ENCODE data around the gene NOPCHAP1. TPM values are rescaled to one million over a fixed set of nuclear protein-coding genes. Genes with fewer than 3 reads are reported as not detected.

NOPCHAP1 gene
- total and polyA plus RNA-seq, 8 donors: 2.6 to 29.8 (median 10.5) TPM

DNA sequence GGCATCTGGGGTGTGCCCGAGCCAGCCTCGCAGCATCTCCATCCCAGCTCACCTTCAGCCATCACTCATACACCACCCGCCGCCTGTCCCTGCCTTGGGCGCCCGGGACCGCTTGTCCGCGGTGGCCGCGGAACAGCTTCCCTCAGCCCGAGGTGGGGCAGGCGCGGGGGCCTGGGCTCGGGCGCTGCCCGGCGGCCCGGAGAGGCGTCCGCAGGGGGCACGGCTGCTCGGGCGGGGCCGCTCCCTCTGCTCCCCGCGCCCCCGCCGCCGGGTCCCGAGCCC lies 28.5 kb upstream of the NOPCHAP1 start:
- no peak for TF ChIP-seq POLR2AphosphoS5 (IDR thresholded peaks at IDR 0.05)
- TF ChIP-seq POLR2A (IDR thresholded peaks at IDR 0.05): no peak
- TF ChIP-seq, protein P1, sequence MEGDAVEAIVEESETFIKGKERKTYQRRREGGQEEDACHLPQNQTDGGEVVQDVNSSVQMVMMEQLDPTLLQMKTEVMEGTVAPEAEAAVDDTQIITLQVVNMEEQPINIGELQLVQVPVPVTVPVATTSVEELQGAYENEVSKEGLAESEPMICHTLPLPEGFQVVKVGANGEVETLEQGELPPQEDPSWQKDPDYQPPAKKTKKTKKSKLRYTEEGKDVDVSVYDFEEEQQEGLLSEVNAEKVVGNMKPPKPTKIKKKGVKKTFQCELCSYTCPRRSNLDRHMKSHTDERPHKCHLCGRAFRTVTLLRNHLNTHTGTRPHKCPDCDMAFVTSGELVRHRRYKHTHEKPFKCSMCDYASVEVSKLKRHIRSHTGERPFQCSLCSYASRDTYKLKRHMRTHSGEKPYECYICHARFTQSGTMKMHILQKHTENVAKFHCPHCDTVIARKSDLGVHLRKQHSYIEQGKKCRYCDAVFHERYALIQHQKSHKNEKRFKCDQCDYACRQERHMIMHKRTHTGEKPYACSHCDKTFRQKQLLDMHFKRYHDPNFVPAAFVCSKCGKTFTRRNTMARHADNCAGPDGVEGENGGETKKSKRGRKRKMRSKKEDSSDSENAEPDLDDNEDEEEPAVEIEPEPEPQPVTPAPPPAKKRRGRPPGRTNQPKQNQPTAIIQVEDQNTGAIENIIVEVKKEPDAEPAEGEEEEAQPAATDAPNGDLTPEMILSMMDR (IDR thresholded peaks at IDR 0.05): no peak
- TF ChIP-seq EP300 (IDR thresholded peaks at IDR 0.05): no peak
- H3K9me3 ChIP-seq: no peaks in the 10 kb centered on the region
- peak overlapping the region; percentile 91 to 97 (median 95) for H3K27ac ChIP-seq
- peak overlapping the region; percentile 77 to 91 (median 90) for H3K4me3 ChIP-seq
- no peaks in the 10 kb centered on the region for H3K27me3 ChIP-seq
- H3K36me3 ChIP-seq: no peaks in the 10 kb centered on the region
- intact Hi-C loops (cut with DNase I; ENCODE audit: low total_unique reads): no loop called here
- H3K4me1 ChIP-seq: peaks cover 15 to 50% (median 44%) of the 10 kb centered on the region in 4 donors
- WGBS, 5 donors: 0 to 1% (median 1%) methylated on average over 9 to 31 of the region's 31 CpGs
- peak in 1 of 2 donors; percentile 52 for DNase-seq

DNA sequence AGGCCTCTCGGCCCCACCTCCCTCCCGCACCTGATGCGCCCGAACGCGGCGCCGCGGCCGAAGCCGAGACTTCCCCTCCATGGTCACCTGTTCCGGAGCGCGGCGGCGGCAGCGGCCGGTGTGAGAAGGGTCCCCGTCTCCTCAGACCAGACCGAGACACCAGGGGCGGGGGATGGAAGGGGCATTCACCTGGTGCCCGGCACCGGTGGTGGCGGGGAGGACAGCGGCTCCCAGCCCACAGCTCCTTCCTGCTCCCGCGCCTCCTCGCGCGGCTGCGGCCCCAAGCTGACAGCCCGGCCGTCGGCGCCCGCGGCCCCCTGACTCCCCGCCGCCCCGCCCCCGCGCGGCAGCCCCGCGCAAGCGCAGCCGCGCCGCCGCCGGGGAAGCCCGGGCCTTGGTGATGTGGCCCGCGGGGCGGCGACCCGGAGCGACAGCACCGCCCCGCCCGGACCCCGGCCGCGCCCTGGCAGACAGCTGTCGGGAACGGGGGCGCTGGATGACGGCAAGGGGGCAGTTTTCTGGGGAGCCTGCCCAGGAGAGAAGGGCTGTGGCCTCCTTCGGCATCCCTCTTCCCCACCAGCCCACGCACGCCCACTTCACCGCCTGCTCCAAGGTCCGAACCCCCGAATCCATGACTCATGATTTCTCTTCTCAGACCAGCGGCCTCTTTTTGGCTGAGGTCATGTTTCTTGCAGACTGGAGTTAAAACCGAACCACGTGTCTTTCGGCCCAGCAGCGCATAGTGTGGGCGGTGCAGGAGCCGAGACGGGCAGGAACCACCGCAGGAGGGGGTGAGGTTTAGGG lies 27.9 kb upstream of the NOPCHAP1 start, which contains the start of gene SLC41A2:
SLC41A2 (minus strand) TSS at position 290 of the 804 bp plus-strand sequence. CDS start 29,763 bp downstream, outside the sequence.
- WGBS, 5 donors: 0 to 2% (median 0%) methylated on average over 16 to 82 of the region's 83 CpGs
- Histone ChIP-seq H3K27me3 (no peaks in the 10 kb centered on the region), H3K36me3 (no peaks in the 10 kb centered on the region), H3K27ac (peak within 1 kb of the TSS; percentile 91 to 97 (median 95)), H3K9me3 (no peaks in the 10 kb centered on the region), H3K4me1 (peaks cover 15 to 45% (median 44%) of the 10 kb centered on the region in 4 donors), H3K4me3 (peak within 1 kb of the TSS; percentile 77 to 91 (median 90))
- intact Hi-C loops (cut with DNase I; ENCODE audit: low total_unique reads): no loop called here
- peak; percentile 88 to 91 for DNase-seq
- TF ChIP-seq, protein P1 (IDR thresholded peaks at IDR 0.05): peak in 3 of 7 experiments; percentile 12 to 78 (median 27)
- TF ChIP-seq POLR2AphosphoS5 (IDR thresholded peaks at IDR 0.05) (peak in 1 of 3 donors; percentile 86), POLR2A (IDR thresholded peaks at IDR 0.05) (no peak), EP300 (IDR thresholded peaks at IDR 0.05) (no peak)

DNA sequence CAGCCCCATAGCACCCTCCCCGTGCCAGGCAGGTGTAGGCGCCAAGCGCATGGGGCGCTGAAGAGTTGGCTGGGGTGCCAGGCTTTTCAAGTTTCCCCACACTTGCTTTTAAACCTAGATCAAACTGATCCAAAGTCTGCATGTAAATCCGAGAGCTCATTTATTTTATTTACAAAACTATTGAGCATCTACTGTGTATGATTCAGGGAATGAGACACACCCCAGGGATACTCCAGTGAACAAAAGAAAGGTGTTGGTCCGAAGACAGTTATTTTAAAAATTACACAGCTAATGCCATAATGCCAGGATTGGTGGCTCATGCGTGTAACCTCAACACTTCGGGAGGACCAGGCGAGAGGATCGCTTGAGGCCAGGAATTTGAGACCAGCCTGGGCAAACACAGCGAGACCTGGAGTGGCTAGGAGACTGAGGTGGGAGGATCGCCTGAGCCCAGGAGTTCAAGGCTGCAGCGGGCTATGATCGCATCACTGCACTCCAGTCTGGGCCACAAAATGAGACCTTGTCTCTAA lies 27.2 kb upstream of the NOPCHAP1 start:
- Histone ChIP-seq H3K27me3 (no peaks in the 10 kb centered on the region), H3K4me1 (peaks cover 15 to 43% (median 40%) of the 10 kb centered on the region in 4 donors), H3K36me3 (no peaks in the 10 kb centered on the region), H3K9me3 (no peaks in the 10 kb centered on the region), H3K27ac (peak overlapping the region; percentile 91 to 97 (median 95)), H3K4me3 (peak overlapping the region; percentile 77 to 91 (median 90))
- no peak for TF ChIP-seq POLR2A (IDR thresholded peaks at IDR 0.05)
- no peak for TF ChIP-seq EP300 (IDR thresholded peaks at IDR 0.05)
- no peak for TF ChIP-seq POLR2AphosphoS5 (IDR thresholded peaks at IDR 0.05)
- TF ChIP-seq, protein P1 (IDR thresholded peaks at IDR 0.05): no peak
- intact Hi-C loops (cut with DNase I; ENCODE audit: low total_unique reads): no loop called here
- peak in 1 of 2 donors; percentile 11 for DNase-seq
- 30 to 42% (median 34%) methylated on average over 14 of the region's 14 CpGs for WGBS, 5 donors

DNA sequence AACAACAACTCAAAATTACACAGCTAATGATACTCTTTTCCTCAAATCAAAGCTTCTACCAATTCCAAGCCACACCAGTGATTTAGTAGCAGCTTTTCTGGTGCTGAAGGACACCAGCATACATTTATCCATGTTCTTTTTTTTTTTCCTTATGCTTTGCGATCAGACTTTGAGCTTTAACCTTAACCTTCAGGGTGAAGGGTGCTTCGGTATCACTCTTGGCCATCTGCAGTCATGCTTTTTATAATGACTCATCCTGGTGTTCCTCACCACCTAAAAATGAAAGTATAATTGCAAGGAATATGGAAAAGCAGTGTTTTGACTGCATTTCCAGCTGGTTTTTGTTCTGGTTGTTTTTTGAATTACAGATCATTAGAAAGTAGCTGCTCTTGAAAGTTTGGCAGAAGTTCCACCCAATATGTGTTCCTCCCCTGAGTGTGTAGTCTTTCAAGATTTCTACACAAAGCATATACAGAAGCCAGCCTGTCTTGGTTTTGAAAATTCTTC lies 26.7 kb upstream of the NOPCHAP1 start:
- H3K27ac ChIP-seq: peak overlapping the region; percentile 57 to 95 (median 94)
- H3K9me3 ChIP-seq: no peaks in the 10 kb centered on the region
- no peaks in the 10 kb centered on the region for H3K36me3 ChIP-seq
- WGBS, 5 donors: 20 to 38% (median 31%) methylated on average over 2 of the region's 2 CpGs
- peak in 1 of 2 donors; percentile 33 for DNase-seq
- H3K4me3 ChIP-seq: peak overlapping the region in 1 of 4 donors; percentile 91
- peaks cover 15 to 38% (median 35%) of the 10 kb centered on the region in 4 donors for H3K4me1 ChIP-seq
- no peak for TF ChIP-seq POLR2A (IDR thresholded peaks at IDR 0.05)
- peak in 1 of 3 donors; percentile 29 for TF ChIP-seq POLR2AphosphoS5 (IDR thresholded peaks at IDR 0.05)
- intact Hi-C loops (cut with DNase I; ENCODE audit: low total_unique reads): no loop called here
- H3K27me3 ChIP-seq: no peaks in the 10 kb centered on the region

Data from stomach (tissue), 9 donors.